Lower lobe of right lung (tissue), 2 donors: ENCODE measurements around the gene NUMA1. TPM values are rescaled to one million over a fixed set of nuclear protein-coding genes. Genes with fewer than 3 reads are reported as not detected.
A peak's percentile ranks its signal among the peaks of the same experiment; 100 is the strongest.

ENCODE experiments used
- ATAC-seq, 2 donors: fragments of 200-7000 bp; cut with Tn5 transposase; one replicate each; pipeline ENCODE4 v1.9.1; 2020 to 2022; ENCODE audit warnings: mild to moderate bottlenecking in 2 of 2, moderate library complexity in 2 of 2
- DNase-seq: peaks from one replicate; pipeline ENCODE4 v3.0.0-alpha.2; 2020
- H3K27ac ChIP-seq: fragments of 200-600 bp; one replicate; pipeline ENCODE4 v1.8.0; 2022
- H3K27me3 ChIP-seq: fragments of 200-600 bp; one replicate; pipeline ENCODE4 v1.8.0; 2022; ENCODE audit warnings: low read depth
- H3K36me3 ChIP-seq: fragments of 200-600 bp; one replicate; pipeline ENCODE4 v1.8.0; 2022; ENCODE audit warnings: mild to moderate bottlenecking
- H3K4me1 ChIP-seq: fragments of 200-600 bp; one replicate; pipeline ENCODE4 v1.8.0; 2022
- H3K4me3 ChIP-seq: fragments of 200-600 bp; one replicate; pipeline ENCODE4 v1.8.0; 2022; ENCODE audit warnings: mild to moderate bottlenecking
- H3K9me3 ChIP-seq: fragments of 200-600 bp; one replicate; pipeline ENCODE4 v1.8.0; 2022
- CTCF ChIP-seq: fragments of 200-600 bp; IDR thresholded peaks from one replicate; pipeline ENCODE4 v1.8.0; 2022; ENCODE audit warnings: antibody characterized with exemption, mild to moderate bottlenecking
- intact Hi-C: fragments of 100-400 bp; cut with DNase I; formaldehyde crosslinking; loops from one replicate; pipeline ENCODE4 v1.11.0; 2022
- total RNA-seq: library from RNA; stranded (reverse); fragmentation: NEBNext Ultra II Directional; extraction: Animal tissue kit (Norgen Biotek cat#: 25700); gene quantifications from one replicate; pipeline ENCODE4 v1.2.1, GENCODE V29; 2021
- donor health status: DM: no; HTN: yes; CAD: no; lungs with severe emphysema.

Gene NUMA1
- total RNA-seq, 1 donor from 2014 or later = 200 TPM

GRCh38 chr11:72111300-72112142, 31.2 kb upstream of the NUMA1 start:
- Histone ChIP-seq H3K36me3 (peaks cover 24% of the 10 kb centered on the region), H3K4me1 (peaks cover 15% of the 10 kb centered on the region), H3K4me3 (peak overlapping the region; percentile 65), H3K9me3 (no peaks in the 10 kb centered on the region), H3K27me3 (no peaks in the 10 kb centered on the region), H3K27ac (peak overlapping the region; percentile 97)
- intact Hi-C loops = no loop called here
- DNase-seq (no peak), ATAC-seq (no peak)
- TF ChIP-seq CTCF = no peak

- H3K9me3 ChIP-seq = no peaks in the 10 kb centered on the region
- no peak within 1 kb of the TSS for H3K4me3 ChIP-seq
- H3K4me1 ChIP-seq = peaks cover 25% of the 10 kb centered on the region
- no peaks in the 10 kb centered on the region for H3K27me3 ChIP-seq
- TF ChIP-seq CTCF = no peak
- H3K36me3 ChIP-seq = peaks cover 25% of the 10 kb centered on the region
- DNase-seq (no peak), ATAC-seq (no peak)
- intact Hi-C loops = no loop called here
- H3K27ac ChIP-seq = no peak within 1 kb of the TSS
Measured at GRCh38 chr11:72105888-72106287, 25.5 kb upstream of the NUMA1 start, which contains the start of gene TOMT. Gene TOMT (plus strand): TSS chr11:72105924. CDS start chr11:72105952, 28 bp downstream.

- peaks cover 39% of the 10 kb centered on the region for H3K4me1 ChIP-seq
- peak overlapping the region; percentile 100 for H3K4me3 ChIP-seq
- ATAC-seq (no peak), DNase-seq (no peak)
- TF ChIP-seq CTCF = no peak
- H3K27ac ChIP-seq = peak overlapping the region; percentile 99
- no peaks in the 10 kb centered on the region for H3K9me3 ChIP-seq
- peaks cover 26% of the 10 kb centered on the region for H3K36me3 ChIP-seq
- intact Hi-C loops = no loop called here
- H3K27me3 ChIP-seq = no peaks in the 10 kb centered on the region
Measured at GRCh38 chr11:72103754-72104167, 23.4 kb upstream of the NUMA1 start.

- H3K9me3 ChIP-seq = no peaks in the 10 kb centered on the region
- peak within 1 kb of the TSS; percentile 100 for H3K4me3 ChIP-seq
- H3K27ac ChIP-seq = peak within 1 kb of the TSS; percentile 99
- H3K4me1 ChIP-seq = peaks cover 39% of the 10 kb centered on the region
- H3K27me3 ChIP-seq = no peaks in the 10 kb centered on the region
- DNase-seq = peak; percentile 100
- intact Hi-C loops = no loop called here
- peak; percentile 99 for ATAC-seq
- TF ChIP-seq CTCF = peak; percentile 43
- peaks cover 30% of the 10 kb centered on the region for H3K36me3 ChIP-seq
Measured at GRCh38 chr11:72102946-72103753, 22.8 kb upstream of the NUMA1 start, which contains the start of gene LAMTOR1. Gene LAMTOR1 (minus strand): TSS chr11:72103297. CDS start chr11:72103224, 73 bp downstream.

- Histone ChIP-seq H3K4me3 (peak overlapping the region; percentile 100), H3K4me1 (peaks cover 39% of the 10 kb centered on the region), H3K27ac (peak overlapping the region; percentile 99), H3K36me3 (peaks cover 31% of the 10 kb centered on the region), H3K9me3 (no peaks in the 10 kb centered on the region), H3K27me3 (no peaks in the 10 kb centered on the region)
- DNase-seq (no peak), ATAC-seq (no peak)
- no peak for TF ChIP-seq CTCF
- intact Hi-C loops = no loop called here
Measured at GRCh38 chr11:72102631-72102945, 22.2 kb upstream of the NUMA1 start.
